ENCODE results near the gene PHYKPL. TPM values are rescaled to one million over a fixed set of nuclear protein-coding genes. Genes with fewer than 3 reads are reported as not detected.

Gene PHYKPL
- total RNA-seq, 1 experiment from 2014 or later, result 48.8 TPM

DNA sequence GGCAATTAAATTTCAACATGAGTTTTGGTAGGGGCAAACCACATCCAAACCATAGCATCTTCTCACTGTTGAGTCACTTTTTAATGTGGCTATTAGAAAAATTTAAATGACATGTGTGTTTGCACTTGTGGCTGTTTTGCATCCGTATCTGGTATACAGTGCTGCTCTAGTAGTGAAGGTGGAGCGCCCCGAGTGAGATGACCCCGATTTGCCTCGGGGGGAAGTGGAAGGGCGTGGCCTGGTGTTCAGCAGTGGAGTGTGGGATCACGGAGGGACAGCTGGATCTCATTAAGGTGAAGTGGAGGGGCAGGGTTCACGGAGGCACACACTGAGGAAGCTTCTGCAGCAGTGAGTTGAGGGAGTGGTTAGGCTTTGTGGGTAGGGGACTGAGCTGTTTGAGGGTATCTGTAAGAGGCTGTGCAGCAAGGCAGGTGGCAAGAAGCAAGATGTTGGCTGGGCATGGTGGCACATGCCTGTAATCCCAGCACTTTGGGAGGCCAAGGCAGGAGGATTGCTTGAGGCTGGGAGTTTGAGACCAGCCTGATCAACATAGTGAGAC, 39.3 kb downstream of the PHYKPL start:
- H3T11ph ChIP-seq (ENCODE audit: low read length), result no peak overlapping the region
- no peaks in the 10 kb centered on the region for H3K4me1 ChIP-seq (ENCODE audit: insufficient read depth, low read length)
- Mint-ChIP-seq H3K4me3 (no peak overlapping the region), H3K27ac (no peak overlapping the region; a peak in 2 of 7 replicates), H3K9me3 (peaks cover 24 to 26% of the 10 kb centered on the region in 2 experiments), H3K4me1 (peaks cover 21 to 23% of the 10 kb centered on the region in 2 experiments), H3K27me3 (ENCODE audit: low read depth) (peaks cover 10% of the 10 kb centered on the region), H3K36me3 (ENCODE audit: insufficient read depth in 1 of 3, low read depth in 3 of 3) (peaks cover 6 to 20% (median 7%) of the 10 kb centered on the region in 3 experiments)
- no peak overlapping the region for H2BK12ac ChIP-seq (ENCODE audit: insufficient read length, low read depth, low read length)
- H3K23ac ChIP-seq (ENCODE audit: insufficient read length, low read depth, low read length), result no peak overlapping the region
- H4K20me1 ChIP-seq (ENCODE audit: control insufficient read depth, insufficient read depth, insufficient read length), result no peaks in the 10 kb centered on the region
- H2BK5ac ChIP-seq (ENCODE audit: insufficient read length, low read length), result no peak overlapping the region
- no peak overlapping the region for H2BK15ac ChIP-seq (ENCODE audit: low read depth, low read length)
- no peak for TF ChIP-seq CTCF (conservative IDR thresholded peaks at IDR 0.05)
- no peak overlapping the region for H4K5ac ChIP-seq (ENCODE audit: insufficient read length, low read depth, low read length)
- H3K79me2 ChIP-seq (ENCODE audit: insufficient read depth, low read length), result no peaks in the 10 kb centered on the region
- no peak overlapping the region for H2AK5ac ChIP-seq (ENCODE audit: insufficient read length, low read length)
- H3K23me2 ChIP-seq (ENCODE audit: insufficient read length, low read depth, low read length, poor library complexity, severe bottlenecking), result no peaks in the 10 kb centered on the region
- H3K79me1 ChIP-seq (ENCODE audit: insufficient read depth, low read depth, low read length, poor library complexity, severe bottlenecking), result no peaks in the 10 kb centered on the region
- H4K8ac ChIP-seq (replicated peaks; ENCODE audit: insufficient read length, low read depth, low read length), result no peak overlapping the region
- no peak overlapping the region for H2BK20ac ChIP-seq (ENCODE audit: low read depth, low read length, poor library complexity, severe bottlenecking)
- H3K4ac ChIP-seq (ENCODE audit: low read depth, low read length), result no peak overlapping the region
- no peaks in the 10 kb centered on the region for H3K27me3 ChIP-seq (ENCODE audit: insufficient read depth, low read length)
- no peak overlapping the region for H2AFZ ChIP-seq (ENCODE audit: low read length)
- no peak overlapping the region for H2BK120ac ChIP-seq (ENCODE audit: low read depth, low read length, poor library complexity, severe bottlenecking)
- no peaks in the 10 kb centered on the region for H3K9me3 ChIP-seq (ENCODE audit: control insufficient read depth, low read depth, low read length)
- H4K91ac ChIP-seq (ENCODE audit: insufficient read length, low read depth, low read length), result no peak overlapping the region
- no peak overlapping the region for H3K4me2 ChIP-seq (ENCODE audit: insufficient read depth, insufficient read length, low read length)
- no peak overlapping the region for H3K56ac ChIP-seq (ENCODE audit: insufficient read length, low read depth, low read length)
- H3K27ac ChIP-seq (ENCODE audit: insufficient read length, low read depth, low read length), result no peak overlapping the region
- DNase-seq, result no peak
- no peak overlapping the region for H3K14ac ChIP-seq (ENCODE audit: insufficient read depth, low read length)
- H3K9ac ChIP-seq (ENCODE audit: extremely low read depth, insufficient read length, low read length), result no peak overlapping the region
- H3K18ac ChIP-seq (ENCODE audit: insufficient read length, low read depth, low read length), result no peak overlapping the region
- WGBS (ENCODE audit: extremely low coverage, insufficient read length, low lambda C conversion rate), result no CpG with 5 or more reads among the region's 8 CpGs
